GM19328 (cell line): ENCODE results near the gene CACNA1S.

ENCODE experiments used
- ATAC-seq: cut with Tn5 transposase; IDR thresholded peaks from one replicate; pipeline ENCODE4 v1.9.1; 2021; ENCODE audit warnings: mild to moderate bottlenecking, moderate library complexity; ENCODE audit not compliant: unreplicated experiment

CACNA1S gene

DNA sequence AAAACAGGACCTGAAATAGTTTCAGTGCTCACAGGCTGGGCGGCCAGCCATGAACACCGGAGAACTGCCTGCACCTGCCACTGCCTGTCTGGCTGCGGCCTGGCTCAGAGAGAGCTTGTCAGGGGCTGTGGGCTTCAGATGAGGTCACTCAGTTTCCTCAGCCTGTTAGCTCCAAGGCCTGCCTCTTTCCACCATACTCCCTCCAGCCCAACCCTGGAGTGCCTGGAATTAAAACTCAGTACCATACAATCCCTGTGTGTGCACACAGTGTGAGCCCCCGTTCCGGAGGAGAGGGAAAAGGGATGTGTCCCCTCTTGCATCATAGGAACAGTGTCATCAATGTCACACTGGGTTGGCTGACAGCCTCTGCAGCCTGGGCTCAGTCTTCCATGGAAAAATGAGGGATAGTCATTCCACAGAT lies 16.2 kb downstream of the CACNA1S start:
- ATAC-seq: no peak

DNA sequence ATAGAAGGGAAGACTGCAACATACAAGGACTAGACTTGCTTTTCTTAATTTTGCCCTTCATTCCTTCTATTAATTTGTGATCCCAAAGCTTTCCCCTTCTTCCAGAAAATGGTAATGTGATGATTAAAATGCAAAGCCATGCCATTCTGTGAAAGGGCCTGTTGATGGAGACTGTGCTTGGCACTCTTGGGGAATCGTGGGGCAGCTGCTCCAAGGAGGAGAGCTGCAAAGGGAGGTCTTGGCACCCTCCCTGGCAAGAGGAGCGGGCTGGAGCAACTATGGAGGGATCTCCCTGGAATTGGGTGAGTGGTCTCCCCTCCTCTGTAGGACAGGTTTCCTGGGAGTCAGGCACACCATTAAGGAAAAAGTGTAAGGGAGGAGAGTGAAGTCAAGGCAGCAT lies 16.6 kb downstream of the CACNA1S start:
- ATAC-seq: no peak

DNA sequence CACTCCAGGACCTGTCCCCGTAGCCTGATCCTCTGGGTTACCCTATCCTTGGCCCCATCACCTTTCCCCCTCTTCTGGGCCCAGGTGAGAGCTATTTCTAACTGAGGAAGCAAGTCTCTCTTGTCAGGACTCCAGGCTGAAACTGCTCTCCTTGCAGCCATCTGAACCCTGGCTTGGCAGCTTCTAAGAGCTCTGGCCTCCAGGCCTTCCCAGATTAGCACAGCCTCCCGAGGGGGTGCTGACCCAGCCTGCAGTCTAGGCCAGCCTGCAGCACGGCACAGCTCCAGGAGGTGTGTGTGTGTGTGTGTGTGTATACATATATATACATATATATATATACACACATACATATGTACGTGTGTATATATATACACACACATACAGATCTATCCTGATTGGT lies 17.4 kb downstream of the CACNA1S start:
- ATAC-seq: no peak

DNA sequence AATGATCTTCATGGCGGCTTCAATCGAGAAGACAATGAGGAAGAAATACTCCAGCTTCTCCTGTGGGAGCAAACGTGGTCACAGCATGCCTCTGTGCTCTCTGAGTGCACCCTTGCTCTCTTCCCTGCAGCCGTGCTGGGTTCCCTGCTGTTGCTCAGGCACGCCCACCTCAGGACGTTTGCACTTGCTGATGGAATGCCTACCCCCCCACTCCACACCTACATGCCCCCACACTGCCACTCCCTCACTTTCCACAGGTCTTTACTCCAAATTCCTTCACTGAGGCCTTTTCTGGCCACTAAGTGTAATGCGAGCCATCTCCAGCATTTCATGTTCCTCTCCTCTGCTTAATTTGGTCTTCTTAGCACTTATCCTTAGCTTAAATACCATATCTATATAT lies 18.3 kb downstream of the CACNA1S start:
- no peak for ATAC-seq

DNA sequence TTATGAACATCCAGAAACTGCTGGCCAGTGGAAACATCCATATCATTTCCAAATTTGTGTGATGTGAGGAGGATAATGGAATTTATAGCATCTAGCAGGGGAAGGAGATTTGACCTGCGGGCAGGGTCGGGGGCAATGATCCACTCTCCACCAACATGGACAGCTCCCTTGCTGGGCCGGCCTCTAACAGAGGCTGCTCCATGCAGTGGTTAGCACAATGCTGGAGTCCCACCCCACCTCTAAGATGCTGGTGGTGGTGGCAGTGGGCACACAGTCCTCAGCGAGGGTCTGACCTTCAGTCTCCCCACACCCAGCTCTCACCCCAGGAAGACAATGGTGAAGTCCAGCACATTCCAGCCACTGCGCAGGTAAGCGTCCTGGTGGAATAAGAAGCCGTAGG lies 18.7 kb downstream of the CACNA1S start:
- ATAC-seq: no peak

DNA sequence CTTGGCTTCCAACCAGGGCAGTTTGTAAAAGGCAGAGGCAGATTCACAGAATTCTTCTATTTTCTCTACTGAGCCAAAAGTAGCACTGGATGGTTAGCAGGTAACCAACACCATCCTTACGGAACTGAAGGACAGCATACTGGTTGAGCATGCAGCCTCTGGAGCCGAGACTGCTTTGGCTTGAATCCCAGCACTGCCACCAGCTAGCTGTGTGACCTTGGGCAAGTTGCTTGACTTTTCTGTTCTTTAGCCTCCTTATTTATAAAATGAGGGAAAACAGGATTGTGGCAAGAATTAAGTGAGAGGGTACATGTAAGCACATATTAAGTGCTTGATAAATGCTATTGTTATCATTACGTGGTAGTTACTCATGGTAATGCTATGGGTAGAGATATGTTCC lies 19.5 kb downstream of the CACNA1S start:
- no peak for ATAC-seq

DNA sequence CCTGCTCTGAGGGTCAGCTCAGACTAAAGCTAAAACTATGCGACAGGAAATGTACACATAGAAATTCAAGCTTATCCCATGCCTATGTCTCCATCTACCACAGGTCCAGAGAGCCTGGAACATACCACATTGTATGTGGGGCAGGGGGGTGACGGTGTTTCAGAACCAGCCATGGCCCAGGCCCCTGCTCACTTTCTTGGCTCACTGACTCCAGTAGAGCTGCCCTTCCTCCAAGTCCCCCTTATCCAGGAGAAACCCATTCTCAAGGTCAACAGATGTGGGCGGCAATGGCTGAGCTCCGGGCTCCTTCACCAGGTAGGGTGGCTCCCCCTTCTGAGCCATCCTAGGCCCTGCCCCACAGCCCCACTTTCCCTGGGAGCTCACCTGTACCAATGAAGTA lies 21.0 kb downstream of the CACNA1S start:
- ATAC-seq: no peak

DNA sequence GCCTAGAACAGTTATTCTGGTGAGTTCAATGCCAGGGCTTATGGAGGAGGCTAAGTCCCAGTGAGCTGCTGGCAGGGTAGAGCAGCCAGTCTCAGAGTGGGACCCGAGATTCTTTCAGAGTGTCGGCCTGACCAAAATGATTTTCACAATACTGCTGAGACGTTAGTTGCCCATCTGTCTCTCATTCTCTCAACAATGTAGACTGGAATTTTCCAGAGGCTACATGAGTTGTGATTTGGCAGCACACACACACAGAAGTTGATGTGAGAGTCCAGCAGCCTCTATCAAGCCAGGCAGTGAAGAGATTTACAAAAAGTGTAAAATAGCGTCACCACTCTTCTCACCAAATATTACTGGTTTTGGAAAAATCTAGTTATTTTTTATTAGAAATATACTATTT lies 21.7 kb downstream of the CACNA1S start:
- no peak for ATAC-seq

DNA sequence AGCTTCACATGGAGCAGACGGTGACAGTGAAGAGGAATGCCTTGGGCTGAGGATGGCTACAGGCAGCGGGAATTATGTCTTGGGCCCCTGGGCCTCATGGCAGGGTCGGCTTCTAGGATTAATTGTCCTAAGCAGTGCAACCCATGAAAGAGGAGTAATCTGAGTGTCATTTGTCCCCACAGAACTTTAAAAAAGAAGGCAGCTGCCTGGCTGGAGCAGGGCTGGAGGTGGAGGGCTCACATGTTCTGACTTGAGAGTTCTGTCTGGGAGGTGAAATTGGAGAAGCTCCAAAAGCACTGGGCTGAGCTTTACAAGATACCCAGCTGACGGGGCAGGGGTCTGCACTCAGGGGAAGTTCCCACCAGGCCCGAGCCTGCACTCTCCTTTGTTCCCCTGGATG lies 22.6 kb downstream of the CACNA1S start:
- ATAC-seq: no peak

DNA sequence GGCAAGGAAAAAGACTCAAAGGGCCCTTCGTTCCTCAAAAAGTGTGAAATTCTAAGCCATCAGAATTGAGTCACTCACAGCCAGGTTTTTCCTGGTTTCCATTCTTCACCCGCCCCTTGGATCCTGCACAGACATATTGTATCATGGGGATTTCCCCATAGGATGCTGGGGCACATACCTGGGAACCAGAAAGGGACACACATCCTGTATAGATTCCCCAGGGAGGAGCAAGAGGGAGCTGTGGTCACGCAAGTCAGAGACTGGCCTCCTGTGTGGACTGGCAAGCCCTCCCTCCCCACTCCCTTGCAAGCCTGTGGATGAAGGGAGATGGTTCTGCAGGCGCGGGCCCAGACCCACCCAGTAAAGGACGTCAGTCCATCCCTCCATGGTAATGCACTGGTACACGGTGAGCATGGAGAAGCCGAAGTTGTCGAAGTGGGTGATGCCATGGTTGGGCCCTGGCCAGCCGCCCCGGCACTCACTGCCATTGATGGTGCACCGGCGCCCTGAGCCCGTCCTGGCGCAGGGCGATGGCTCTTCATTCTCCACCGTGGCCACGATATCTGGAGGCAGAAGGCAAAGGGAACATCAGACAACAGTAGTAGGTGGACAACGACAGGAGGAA lies 23.2 kb downstream of the CACNA1S start:
- no peak for ATAC-seq

DNA sequence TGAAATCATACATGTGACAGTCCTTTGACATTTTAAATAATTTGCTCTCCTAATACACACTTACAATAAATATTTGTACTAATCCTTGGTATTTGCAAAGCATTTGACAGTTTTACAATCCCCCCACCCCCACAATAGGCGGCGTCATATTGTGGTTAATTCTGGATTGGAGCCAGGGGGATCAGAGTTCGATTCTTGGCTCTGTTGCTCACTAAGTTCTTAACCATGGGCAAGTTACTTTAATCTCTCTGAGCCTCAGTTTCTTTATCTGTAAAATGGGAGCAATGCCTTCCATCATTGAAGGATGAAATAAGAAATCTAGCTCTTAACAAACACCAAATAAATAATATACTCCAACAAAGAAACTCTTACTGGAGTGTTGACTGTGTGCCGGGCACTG lies 23.8 kb downstream of the CACNA1S start:
- no peak for ATAC-seq

DNA sequence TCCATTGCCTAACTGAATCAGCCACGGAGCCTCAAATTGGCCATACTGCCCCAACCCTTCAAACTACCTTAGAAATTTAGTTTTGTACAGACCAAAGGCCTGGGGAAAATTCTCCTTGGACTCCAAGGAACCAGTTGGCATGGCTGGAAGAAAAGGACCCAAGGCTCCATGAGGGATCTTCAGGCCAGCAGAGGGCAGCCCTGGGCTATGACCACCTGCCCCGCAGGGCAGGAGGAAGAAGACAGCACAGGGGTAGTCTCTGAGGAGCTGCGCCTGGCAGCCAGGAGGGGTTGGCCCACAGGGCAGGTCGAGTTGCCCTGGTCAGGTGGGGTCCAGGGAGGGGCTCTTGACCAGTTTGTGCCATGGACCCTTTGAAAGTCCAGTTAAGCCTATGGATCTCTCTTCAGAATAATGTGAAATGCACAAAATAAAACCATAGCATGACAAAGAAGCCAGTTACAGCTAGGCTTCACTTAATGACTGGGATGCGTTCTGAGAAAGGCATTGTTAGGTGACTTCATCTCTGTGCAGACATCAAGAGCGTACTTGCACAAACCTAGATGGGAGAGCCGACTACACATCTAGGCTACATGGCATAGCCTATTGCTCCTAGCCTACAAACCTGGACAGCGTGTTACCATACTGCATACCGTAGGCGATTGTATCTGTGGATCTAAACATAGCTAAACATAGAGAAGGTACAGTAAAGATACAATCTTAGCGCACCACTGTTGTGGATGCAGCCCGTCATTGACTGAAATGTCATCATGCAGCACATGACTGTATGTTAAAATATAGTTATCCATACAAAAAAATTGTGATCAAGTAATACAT lies 26.1 kb downstream of the CACNA1S start:
- ATAC-seq: no peak

DNA sequence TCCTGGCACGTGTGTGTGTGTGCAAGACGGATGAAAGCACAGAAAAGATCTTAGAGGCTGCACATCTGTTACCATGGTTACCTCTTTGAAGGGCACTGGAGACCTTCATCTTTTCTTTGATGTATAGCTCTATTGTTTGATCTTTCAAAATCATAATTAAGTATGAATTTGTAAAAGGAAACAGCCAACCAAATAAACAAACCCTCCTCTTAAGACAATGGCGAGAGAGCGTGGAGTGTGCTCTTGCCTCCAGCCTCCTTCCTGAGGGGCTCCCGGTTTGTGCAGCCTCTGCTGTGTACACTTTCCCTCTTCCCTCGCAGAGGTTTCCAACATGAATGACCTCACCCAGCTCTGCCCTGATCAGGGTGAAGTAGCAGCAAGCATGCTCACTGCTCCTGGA lies 27.9 kb downstream of the CACNA1S start:
- no peak for ATAC-seq

DNA sequence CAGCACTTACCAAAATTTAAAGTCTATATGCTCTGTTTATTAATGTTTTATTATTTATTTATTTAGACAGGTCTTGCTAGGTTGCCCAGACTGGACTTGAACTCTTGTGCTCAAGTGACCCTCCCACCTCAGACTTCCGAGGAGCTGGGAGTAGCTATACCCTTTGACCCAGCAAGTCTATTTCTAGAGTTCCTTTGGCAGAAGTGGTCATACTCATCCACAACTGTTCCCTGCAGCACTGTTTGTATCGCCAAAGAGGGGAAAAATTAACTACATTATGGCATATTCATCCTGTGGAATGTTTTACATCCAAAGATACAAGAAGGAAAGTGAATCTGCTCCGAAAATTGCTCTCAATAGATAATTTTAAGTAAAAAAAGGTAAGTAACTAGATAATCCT lies 28.5 kb downstream of the CACNA1S start:
- no peak for ATAC-seq

DNA sequence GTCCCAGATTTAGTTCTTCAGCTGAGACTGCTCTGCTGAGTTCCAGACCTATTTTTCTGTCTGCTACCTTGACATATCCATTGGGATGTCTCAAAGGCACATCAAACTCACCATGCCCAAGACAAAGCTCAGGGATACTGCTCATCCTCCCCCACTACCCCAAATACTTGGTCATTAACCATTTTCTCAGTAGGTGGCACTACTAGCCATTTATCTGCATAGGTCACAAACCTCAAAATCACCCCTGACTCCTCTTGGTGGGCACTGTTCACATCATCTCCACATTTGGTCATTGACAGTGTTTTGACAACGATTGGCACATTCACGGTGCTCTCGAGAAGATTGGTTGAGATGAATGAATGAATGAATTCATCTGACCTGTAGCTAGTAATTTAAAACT lies 32.1 kb downstream of the CACNA1S start:
- ATAC-seq: no peak

DNA sequence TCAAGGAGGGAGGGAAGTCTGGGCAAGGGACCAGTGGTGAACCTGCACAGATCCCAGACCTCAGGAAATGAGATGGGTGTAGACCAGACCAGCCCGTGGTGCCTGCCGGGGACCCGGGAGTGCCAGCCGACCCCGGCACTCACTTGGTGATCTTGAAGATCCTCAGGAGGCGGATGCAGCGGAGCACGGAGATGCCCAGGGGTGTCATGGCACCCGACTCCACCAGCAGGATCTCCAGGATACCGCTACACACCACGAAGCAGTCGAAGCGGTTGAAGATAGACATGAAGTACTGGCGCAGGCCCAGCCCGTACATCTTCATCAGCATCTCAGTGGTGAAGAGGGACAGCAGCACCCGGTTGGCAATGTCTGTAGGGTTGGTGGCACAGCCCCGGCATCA lies 34.5 kb downstream of the CACNA1S start:
- no peak for ATAC-seq

DNA sequence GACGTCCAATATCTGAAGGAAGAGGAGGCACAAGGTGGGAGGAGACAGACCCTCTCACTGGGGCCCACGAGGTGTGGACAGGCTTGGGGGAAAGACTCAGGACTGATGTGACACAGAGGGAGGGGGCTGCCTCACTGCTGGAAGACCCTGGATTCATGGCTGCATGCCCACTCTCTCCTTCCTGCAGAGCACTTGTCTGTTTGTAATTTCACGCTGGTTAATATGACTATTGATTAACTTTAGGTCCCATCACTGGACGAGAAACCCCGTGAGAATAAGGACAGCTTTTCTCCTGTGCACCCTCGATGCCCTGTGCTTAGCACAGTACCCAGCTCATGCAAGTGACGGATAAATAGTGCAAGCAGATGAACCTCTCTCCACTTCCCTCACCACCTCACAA lies 35.1 kb downstream of the CACNA1S start:
- no peak for ATAC-seq

DNA sequence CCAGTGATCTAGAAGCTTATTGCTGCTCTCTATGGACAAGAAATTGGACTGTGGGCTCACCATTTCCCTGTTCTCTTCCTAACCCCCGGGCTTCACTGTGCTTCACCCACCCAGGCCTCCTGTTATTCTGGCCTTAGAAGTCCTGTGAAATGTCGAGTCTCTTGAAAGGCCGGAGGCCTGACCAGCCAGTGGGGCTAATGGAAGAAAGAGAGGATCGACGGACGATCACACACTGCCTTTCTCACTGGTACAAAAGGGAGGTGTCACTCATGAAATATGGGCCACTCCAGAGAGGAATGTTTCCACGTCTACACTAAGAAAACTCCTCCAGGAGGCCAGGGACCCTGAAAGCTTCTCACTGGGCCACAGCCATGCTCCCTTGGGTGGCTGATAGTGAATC lies 36.1 kb downstream of the CACNA1S start:
- no peak for ATAC-seq

DNA sequence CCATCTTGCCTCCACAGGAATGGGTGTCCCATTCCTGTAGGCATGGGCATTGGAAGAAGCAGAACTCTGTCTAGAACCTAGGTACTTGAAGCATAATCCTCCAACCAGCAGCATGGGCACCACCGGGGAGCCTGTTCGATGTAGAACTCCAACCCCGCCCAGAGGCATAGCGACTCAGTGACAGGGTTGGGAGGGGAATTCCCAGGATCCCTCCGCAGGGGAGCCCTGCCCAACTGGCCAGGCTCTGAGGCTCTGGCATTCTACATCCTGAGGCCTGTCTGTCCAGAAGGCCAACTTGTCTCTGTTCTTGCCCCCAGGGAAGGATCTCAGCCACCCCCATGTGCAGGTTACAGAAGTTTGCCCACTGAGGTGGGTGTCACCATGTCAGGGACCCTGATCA lies 38.2 kb downstream of the CACNA1S start:
- ATAC-seq: no peak

DNA sequence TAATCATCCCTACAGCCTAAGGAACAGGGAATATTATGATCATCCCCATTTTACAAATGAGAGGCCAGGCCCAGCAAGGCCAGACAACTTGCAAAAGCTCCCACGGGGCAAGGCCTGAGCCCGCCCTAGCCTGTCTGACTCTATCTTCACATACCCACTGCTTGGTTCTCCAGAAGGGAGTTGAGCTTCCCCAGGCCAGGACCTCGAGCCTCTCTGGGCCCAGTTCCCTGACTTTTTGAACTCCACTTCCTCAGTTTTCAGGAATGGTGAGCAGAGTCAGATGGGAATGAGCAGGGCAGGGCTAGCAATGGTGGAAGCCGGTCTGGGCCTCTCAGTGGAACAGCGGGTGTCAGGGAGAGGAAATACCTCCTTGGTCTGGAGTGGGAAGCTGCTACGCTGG lies 39.3 kb downstream of the CACNA1S start:
- no peak for ATAC-seq

DNA sequence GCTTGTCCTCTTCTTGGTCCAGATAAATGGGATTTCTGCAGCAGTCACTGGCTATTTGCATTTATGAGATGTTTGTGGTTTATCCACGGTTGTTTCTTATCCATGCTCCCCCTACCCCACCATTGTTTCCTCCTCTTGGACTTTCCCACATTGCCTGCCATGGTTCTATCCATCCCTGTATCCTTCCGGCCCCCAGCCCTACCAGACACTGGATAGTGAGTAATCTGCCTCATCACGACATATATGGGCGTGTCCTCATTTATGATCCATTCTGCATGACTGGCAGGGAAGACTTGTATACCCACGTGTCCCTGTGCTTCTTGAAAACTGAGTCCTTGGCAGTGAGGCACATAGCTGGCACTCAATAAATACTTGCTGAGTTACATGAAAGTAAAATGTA lies 40.1 kb downstream of the CACNA1S start:
- ATAC-seq: no peak

DNA sequence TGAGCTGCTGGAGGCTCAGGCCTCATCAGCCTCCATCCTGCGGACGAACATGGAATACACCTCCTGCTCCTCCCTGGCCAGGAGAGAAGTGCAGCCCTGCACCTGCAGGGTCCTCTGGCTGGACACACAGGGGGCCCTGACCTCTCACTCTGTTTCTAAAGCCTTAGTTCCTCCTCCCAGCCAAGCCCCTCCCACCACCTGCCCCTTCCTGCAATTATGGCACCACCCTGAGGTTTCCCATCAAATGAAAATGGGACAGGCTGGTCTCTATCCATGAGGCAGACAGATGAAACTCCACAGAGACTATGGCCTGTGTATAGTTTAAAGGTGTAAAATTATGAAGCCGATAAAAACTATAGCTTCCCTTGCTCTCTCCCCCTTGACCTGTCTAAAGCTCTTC lies 42.6 kb downstream of the CACNA1S start:
- ATAC-seq: no peak

DNA sequence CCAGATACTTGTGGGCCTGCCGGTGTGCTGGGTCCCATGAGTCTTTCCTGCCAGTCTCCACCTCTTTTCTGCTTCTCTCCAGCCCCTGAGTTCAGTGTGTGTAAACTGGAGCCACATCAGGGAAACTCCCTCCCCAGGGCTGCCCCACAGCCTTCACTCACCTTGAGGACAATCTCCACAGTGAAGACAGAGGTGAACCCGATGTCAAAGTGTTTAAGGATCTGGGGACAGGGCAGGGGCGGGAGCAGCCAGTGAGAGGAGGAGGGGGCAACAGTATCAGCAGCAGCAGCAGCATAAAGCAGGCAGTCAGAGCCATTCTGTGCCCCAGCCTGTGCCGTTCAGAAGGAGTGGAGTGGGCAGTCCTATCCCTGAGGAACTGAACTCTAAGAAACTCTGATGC lies 43.2 kb downstream of the CACNA1S start:
- ATAC-seq: no peak
